GM18507 (cell line): ENCODE data around the gene STK39.

ENCODE experiments used
- DNase-seq: peaks from one replicate; pipeline ENCODE4 v3.0.0; 2011; ENCODE audit warnings: low read depth; ENCODE audit not compliant: insufficient read length; ENCODE audit errors: extremely low spot score
- FAIRE-seq: peaks from 2 replicates; lab custom pipeline; 2011; peaks lifted over from hg19 to GRCh38; lab: Jason Lieb, UNC

The STK39 gene

GRCh38 chr2:167954495-167954894 lies 292.9 kb downstream of the STK39 start:
- FAIRE-seq (no peak), DNase-seq (no peak)

GRCh38 chr2:167953776-167954175 lies 293.6 kb downstream of the STK39 start:
- DNase-seq (no peak), FAIRE-seq (no peak)

- DNase-seq (no peak), FAIRE-seq (no peak)
Observed at GRCh38 chr2:167950571-167950970, 296.8 kb downstream of the STK39 start.

GRCh38 chr2:167946441-167946841 lies 301.0 kb downstream of the STK39 start:
- no peak for DNase-seq

GRCh38 chr2:167945660-167946368 lies 301.6 kb downstream of the STK39 start:
- no peak for DNase-seq
- FAIRE-seq: no peak

More at GRCh38 chr2:167946441-167946841, 301.0 kb downstream of the STK39 start:
- FAIRE-seq: no peak

GRCh38 chr2:167944825-167945659 lies 302.4 kb downstream of the STK39 start:
- DNase-seq (no peak), FAIRE-seq (no peak)

- FAIRE-seq: no peak
- DNase-seq: no peak
Observed at GRCh38 chr2:167943897-167944296, 303.5 kb downstream of the STK39 start.

- no peak for DNase-seq
- no peak for FAIRE-seq
Observed at GRCh38 chr2:167943368-167943767, 304.0 kb downstream of the STK39 start.

GRCh38 chr2:167942366-167943081 lies 304.9 kb downstream of the STK39 start:
- DNase-seq: no peak

GRCh38 chr2:167941604-167942003 lies 305.8 kb downstream of the STK39 start:
- DNase-seq (no peak), FAIRE-seq (no peak)

More at GRCh38 chr2:167942366-167943081, 304.9 kb downstream of the STK39 start:
- no peak for FAIRE-seq

- DNase-seq (no peak), FAIRE-seq (no peak)
Observed at GRCh38 chr2:167940734-167941507, 306.5 kb downstream of the STK39 start.

- no peak for DNase-seq
- no peak for FAIRE-seq
Observed at GRCh38 chr2:167940346-167940725, 307.1 kb downstream of the STK39 start.

GRCh38 chr2:167939514-167940345 lies 307.7 kb downstream of the STK39 start:
- no peak for FAIRE-seq
- DNase-seq: no peak

- FAIRE-seq: no peak
- no peak for DNase-seq
Observed at GRCh38 chr2:167937403-167937802, 310.0 kb downstream of the STK39 start.

- FAIRE-seq: no peak
- DNase-seq: no peak
Observed at GRCh38 chr2:167935803-167936110, 311.6 kb downstream of the STK39 start.

GRCh38 chr2:167933097-167933814 lies 314.1 kb downstream of the STK39 start:
- DNase-seq (no peak), FAIRE-seq (no peak)

GRCh38 chr2:167932123-167932693 lies 315.2 kb downstream of the STK39 start:
- FAIRE-seq (no peak), DNase-seq (no peak)

- DNase-seq (no peak), FAIRE-seq (no peak)
Observed at GRCh38 chr2:167929484-167929883, 317.9 kb downstream of the STK39 start.
